GM12873 (cell line): ENCODE results near the gene ADGRG3.

Source experiments
- TF ChIP-seq, protein P1 (sequence below): IDR thresholded peaks from 2 replicates; pipeline ENCODE4 v1.5.1; 2012; ENCODE audit warnings: low read depth, mild to moderate bottlenecking, moderate library complexity, low read length, control low read depth; ENCODE audit not compliant: insufficient read depth; ENCODE audit errors: missing control alignments

ADGRG3 gene

DNA sequence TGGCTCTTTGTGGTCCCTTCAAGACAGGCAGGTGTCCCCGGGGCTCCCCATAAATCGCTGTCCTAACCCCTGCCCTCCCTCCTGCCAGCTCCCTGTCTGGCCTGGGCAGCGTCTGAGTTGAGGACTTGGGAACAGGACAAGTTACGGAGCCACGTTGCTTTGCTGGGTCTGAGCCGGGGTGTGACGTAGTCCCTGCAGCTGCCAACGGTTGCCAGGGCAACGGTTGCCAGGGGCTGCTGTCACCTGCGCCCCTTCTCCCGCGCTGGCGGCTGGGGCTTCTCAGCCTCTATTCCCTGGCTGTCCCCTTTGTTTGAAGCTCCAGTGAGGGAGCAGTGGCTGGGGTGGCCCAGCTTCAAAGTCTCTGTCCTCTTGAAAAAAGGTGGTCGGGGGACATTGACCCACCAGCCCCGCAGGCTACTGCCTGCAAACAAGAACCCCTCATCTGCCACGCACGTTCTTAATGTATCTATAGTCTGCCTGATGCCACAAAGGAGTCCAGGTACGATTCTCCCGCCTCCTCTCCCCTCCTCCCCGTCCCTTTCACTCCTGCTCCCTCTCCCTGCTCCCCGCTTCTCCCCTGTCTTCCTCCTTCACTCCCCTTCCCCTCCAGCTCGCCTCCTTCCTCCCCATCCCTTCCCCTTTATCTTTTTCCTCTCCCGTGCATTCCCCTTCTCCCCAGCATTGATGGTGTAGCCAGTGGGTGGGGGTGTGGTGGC, 28.8 kb upstream of the ADGRG3 start:
- TF ChIP-seq, protein P1, sequence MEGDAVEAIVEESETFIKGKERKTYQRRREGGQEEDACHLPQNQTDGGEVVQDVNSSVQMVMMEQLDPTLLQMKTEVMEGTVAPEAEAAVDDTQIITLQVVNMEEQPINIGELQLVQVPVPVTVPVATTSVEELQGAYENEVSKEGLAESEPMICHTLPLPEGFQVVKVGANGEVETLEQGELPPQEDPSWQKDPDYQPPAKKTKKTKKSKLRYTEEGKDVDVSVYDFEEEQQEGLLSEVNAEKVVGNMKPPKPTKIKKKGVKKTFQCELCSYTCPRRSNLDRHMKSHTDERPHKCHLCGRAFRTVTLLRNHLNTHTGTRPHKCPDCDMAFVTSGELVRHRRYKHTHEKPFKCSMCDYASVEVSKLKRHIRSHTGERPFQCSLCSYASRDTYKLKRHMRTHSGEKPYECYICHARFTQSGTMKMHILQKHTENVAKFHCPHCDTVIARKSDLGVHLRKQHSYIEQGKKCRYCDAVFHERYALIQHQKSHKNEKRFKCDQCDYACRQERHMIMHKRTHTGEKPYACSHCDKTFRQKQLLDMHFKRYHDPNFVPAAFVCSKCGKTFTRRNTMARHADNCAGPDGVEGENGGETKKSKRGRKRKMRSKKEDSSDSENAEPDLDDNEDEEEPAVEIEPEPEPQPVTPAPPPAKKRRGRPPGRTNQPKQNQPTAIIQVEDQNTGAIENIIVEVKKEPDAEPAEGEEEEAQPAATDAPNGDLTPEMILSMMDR, result no peak

DNA sequence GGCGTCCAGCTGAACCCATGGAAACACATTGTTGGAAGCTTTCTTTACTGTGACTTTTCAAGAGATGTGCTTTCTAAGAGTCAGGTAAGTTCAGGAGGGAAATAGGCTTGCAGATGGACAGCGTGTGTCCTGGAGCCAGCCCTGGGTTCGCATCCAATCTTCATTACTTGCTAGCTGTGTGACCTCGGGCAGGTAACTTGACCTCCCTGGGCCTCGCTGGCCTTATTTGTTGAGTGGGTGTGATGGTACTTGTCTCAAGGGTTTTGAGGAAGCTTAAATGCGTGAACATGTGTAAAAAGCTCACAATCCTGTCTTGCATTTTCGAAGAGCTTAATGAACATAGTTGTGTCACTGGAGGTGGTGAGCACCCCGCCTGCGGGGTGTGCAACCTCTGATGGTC, 27.9 kb upstream of the ADGRG3 start:
- TF ChIP-seq, protein P1, result no peak

DNA sequence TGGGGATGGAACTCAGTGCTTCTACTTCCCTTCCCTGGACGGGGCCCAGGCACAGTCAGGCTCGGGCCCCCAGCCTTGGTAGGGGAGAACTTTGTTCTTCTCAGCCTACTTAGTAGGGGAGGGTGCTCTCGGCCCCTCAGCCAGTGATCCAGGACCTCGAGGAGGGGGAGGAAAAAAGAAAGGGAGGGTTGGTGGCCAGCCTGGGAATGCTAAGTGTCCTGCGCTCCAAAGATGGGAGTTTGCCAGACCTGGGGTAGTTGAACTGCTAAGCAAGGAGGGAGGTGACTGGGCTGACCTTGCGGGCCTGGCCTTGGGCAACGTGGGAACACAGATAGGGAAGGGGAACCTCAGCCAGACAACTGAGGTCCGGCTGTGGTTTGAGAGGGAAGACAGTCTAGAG, 27.5 kb upstream of the ADGRG3 start:
- TF ChIP-seq, protein P1, result no peak

DNA sequence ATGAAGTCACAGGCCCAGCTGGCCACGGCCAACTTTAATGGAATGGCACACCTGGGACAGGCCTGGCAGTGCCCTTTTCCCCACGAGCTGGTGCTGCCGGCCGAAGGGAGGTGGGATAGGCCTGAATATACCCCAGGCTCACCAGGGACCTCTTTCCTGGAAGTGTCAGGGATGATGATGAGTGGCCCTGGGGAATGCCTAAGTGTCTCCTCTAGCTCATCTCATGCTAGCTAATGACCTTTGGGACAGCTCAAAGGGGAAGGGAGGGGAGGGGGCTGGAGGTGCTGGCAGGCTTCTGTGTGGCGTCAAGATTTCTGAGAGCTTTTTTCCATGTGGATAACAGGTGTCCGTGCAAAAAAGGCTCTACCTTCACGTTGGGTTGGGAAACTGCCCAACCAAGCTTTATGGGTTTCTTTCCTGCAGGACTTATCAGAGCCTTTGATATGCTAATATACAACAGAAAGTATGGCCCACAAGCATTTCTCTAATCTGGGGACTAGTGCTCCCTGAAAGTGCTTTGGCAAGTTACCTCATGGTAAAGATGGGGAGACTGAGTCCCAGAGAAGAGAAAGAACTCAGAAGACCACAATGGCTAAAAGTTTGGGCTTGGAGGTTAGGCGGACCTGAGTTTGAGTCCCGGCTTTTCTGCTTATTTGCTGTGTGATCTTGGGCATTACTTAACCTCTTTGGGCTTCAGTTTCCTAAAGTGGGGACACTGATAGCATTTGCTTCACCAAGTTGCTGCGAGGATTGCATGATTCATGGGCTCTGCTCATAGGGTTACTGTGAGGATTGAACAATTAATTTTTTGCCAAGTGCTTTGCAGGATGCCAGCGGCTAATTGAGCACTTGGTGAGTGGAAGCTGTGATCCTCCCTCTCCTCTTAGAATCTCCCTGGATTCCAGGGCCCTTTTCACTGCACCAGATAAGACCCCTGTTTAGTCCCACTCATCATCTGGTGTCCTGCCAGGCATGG, 25.7 kb upstream of the ADGRG3 start:
- TF ChIP-seq, protein P1, result no peak

DNA sequence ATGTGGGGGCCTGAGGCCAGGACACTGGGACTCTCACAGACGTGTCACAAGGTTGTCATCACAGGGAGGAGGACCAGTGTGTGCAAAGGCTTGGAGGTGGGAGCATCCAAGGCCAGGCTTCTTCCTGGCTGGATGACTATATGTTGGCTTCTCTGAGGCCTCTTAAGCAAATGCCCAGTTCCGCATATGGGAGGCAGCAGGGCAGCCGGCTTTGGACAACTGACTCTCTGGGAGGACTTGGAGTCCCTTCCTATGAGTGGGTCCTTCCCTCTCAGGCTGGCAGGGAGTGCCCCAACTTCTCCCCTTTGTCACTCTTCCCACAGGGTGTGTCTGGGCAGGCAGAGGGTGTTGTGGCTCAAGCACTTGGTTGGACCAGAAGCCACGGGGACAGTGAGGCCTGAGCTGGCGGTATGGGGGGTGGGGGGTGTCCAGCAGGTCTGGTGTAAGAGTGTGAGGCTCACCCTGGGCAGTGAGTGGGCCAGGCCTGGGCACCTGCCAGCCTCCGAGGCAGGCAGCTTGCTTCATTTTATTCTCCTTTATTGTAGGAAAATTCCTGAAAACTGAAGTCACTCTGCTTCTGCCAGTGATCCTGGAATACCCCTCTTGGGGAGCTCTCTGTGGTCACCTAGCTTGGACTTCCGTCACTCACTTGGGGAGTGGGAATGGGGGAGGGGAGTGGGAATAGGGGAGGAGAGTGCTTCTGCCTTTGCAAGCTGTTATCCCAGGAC, 24.8 kb upstream of the ADGRG3 start:
- TF ChIP-seq, protein P1, result no peak

DNA sequence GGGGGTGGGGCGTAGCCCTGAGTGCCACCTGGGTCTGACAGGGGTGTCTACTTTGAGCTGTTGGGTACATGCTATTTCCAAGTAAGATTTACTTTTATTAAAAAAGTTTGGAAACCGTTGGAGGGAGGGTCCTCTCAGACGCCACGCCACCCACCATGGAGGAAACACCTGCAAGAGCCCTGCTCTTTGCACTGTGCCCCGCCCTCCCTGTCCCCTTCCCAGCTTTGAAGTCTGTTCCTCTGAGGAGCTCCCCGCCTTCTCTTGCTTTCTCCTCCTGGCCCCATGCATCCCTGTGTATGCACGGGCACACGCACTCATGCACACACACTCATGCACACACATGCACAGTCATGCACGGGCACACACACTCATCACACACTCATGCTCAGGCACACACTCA, 24.2 kb upstream of the ADGRG3 start:
- TF ChIP-seq, protein P1, result no peak
